Measurements from ENCODE around the gene MAP7D1.
"Not testable (repeated sequence)": the region's sequence is repeated elsewhere in the genome, so short reads cannot be mapped to it uniquely, and the experiment has no call there.

The MAP7D1 gene

GRCh38 chr1:36154765-36155407, 1.1 kb upstream of the MAP7D1 start:
- no peak for DNase-seq

DNA sequence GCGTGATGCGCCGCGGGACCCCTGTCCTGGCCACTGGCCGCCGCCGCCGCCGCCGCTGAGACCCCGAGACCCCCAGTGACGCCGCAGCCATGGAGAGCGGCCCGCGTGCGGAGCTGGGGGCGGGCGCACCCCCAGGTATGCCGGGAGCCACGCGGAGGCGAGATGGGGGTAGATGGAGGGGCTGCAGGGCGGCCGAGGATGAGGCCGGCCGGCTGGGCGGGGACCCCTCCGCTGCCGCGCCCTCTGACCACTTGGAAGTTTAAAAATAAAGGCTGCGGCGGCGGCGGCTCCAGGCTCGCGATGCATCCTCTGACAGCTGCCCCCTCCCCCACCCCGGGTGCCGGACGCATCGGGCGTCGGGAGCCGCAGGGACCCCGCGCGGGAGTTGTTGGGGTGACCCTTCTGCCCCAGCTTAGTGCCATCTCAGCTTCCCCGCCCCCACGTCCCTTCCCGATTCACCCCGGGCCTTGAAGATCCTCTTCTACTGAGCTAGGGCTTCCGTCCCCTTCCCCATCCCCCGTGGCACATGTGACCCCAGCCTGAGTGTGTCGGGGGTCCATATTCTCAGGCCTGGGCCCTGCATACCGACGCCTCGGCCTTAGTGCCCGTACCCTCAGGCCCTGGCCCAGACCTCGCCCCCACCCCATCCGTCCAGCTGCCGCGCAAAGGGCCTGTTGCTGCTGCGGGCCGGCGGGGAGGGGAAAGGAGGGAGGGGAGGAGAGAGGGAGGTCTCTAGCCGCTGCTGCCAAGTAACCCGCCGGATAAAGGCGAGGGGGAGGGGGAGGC, 562 bp downstream of the MAP7D1 start:
- DNase-seq: no peak

DNA sequence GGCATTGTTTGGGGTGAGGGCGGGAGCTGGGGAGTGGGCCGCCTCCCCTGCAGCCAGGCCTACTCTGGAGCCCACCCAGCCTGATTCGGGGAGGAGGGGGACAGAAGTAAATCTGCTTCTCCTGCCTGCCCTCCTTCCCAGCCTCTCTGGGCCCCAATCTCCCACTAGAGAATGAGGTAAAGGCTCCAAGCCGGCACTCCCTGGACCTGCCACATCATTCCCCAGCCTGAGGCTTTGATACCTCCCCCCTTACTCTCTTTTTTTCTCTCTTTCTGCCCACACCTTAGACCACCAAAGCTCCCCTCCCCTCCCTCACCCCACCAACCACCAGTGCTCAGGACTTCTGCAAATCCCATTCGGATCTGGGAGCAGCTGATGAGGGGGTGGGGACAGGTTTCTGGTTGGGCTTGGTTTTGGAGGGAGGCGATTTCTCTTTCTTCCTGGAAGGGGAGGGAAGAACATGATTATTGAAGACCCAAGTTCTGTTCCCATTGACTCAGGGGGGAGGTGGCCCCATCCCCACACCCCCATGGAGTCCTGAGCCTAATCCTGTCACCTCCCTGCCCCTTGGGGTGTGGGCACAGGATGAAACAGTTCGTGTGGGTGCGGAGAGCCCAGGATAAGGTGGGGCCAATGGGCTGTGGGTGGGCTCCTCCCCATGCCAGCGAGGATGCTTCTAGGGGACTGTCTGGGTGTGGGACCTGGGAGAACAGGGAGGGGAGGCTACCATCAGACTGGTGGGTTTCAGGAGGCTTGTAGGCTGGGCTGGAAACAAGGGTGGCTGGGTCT, 1.3 kb downstream of the MAP7D1 start:
- no peak for DNase-seq

DNA sequence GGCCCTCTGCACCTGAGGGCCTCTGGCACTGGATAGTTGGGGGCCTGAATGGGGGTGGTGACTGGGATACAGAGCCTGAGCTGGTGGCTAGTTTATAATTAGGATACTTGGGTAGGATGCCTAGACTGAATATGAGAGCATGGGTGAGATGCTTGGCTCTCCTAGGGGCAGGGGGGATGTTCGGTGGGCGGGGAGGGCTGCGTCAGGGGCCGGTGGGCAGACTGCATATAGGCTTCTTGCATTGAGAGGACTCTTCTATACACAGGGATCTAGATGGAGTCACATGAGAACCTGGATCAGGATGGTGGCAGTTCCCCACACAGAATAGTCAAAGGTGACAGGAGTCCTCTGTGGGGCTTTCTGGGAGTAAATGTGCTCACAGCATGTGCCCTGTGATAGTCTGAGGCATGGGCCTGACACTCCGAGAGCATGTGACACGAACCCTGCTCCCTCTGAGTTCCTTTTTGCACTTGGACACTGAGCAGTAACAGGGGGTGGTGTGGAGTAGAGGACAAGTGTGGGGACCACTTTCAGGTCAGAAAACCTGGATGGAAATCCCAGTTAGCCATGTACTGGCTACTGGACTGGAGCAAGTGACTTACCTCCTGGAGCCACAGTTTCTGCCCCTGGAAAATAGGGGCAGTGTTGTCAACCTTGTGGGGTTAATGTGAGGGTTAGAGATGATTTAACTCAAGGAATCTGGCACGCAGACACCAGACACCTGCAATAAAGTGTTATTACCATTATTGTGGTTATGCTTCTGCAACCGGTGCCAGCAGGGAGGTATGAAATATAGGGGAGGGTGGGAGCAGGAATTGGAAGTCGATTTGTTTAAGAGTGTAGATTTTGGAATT, 2.2 kb downstream of the MAP7D1 start:
- DNase-seq: no peak

DNA sequence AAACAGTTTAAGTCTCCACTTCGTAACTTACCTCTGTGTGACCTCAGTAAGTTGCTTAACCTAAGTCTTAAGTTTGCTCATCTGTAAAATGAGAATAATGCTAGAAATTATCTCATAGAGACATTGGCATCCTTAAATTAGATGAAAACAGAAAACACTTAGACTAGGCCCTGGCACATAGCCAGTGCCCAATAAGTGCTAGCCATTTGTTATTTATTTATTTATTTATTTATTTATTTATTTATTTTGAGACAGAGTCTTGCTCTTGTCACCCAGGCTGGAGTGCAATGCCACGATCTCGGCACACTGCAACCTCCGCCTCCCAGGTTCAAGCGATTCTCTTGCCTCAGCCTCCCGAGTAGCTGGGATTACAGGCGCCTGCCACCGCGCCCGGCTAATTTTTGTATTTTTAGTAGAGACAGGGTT, 2.9 kb downstream of the MAP7D1 start:
- DNase-seq: not testable (repeated sequence)

GRCh38 chr1:36159614-36160387, 3.8 kb downstream of the MAP7D1 start:
- no peak for DNase-seq

DNA sequence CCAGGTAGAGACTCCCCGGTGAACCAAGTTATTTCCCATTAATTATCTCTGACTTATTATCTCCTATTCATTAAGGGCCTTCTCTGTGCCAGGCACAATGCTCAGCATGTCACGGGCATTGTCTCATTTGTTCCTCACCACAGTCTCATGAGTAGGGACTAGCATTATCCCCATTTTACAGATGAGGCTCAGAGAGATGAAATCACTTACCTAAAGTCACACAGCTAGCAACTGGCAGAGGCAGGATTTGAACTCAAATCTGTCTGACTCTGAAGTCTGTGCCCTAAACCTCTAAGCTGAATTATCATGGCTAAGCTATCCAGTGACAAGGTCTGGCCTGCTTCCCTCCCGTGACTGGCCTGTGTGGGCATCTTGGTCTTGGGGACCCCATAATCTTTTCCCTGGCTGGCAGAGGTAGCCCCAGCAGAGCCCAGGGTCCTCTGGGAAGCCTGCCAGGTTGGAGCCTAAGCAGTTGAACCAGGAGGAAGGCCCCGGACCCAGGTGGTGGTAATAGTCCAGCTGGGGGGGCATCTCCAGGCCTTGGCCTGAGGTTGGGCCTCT, 4.5 kb downstream of the MAP7D1 start:
- no peak for DNase-seq

- DNase-seq: peak; percentile 65
Observed at GRCh38 chr1:36160949-36161485, 5.1 kb downstream of the MAP7D1 start.

DNA sequence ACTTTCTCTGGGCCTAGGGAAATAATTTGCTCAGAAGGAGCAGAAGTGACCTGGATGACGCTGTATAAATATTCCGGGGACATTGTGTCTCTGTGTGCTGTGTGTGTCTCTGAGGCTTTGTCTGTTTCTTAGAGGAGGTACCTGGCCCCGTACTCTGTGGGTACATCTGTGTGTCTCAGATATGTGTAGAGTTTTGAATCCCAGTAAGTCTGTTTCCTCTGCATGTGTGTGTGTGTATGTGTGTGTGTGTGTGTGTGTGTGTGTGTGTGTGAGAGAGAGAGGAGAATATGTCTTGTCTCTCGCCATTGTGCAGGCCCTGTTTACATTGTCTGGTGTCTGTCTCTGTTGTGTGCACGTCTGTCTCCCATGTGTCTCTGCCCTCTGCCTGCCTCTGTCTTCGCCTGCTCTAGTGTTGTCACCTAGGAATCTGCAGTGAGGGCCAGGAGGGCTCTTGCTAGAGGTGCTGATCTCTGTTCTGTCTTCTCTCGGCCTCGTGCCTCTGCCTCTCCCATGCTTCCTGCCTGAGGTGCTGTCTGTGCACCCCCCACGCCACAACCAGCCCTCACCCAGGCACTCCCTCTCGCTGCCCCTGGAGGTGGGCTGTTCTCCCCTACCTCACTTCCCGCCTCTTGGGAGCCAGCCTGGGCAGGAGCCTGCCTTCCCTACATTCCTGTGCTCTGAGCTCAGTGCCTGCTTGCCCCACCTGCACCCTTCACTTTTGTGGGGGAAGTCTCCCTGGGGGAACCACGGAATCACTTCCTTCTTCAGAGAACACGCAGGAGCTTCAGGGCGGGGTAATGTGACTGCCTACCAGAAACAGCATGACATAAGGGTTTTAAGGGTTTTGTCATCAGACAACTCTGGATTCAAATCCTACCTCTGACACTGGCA, 5.9 kb downstream of the MAP7D1 start:
- no peak for DNase-seq

- no peak for DNase-seq
Observed at GRCh38 chr1:36162680-36163239, 6.8 kb downstream of the MAP7D1 start.

DNA sequence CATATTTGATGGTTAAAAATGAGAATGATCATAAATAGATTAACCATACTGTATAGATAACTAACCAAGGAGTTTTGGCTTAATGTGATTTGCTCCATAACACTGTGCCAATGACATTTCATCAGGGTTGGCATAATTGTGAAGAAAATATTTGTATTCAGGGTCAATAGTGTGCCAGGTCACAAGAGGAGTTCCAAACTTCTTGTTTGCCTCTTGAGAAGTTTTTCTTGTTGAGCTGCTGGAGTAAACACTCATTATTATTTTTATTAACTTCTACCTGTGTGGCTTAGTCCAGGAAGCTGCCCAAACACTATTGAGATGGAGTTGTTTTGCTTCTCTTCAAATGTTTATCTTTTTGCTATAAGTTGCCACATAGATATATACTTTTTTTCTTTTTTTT, 7.5 kb downstream of the MAP7D1 start:
- no peak for DNase-seq

GRCh38 chr1:36164361-36164760, 8.4 kb downstream of the MAP7D1 start:
- no peak for DNase-seq

- DNase-seq: no peak
Observed at GRCh38 chr1:36165145-36165544, 9.2 kb downstream of the MAP7D1 start.

- no peak for DNase-seq
Observed at GRCh38 chr1:36166136-36166535, 10.2 kb downstream of the MAP7D1 start.

GRCh38 chr1:36166938-36167905, 11.3 kb downstream of the MAP7D1 start:
- DNase-seq: no peak

DNA sequence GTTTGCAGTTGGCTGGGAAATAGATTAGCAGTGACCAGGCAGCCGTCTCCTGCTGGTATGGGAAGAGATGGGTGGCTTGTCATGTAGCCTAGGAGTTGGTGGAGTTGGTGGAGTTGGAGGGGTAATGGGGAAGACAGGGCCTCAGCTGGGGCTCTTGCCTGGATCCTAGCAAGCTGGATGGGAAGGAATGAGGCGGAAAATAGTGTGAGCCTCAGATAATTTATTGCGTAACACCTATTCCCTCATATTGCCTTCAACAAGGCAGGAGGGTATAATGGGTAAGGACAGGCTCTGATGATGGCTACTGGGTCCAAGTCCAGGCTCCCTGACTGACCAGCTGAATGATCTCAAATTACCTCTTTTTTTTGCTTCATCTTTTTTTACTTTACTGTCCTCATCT, 12.6 kb downstream of the MAP7D1 start:
- DNase-seq: no peak

- DNase-seq: no peak
Observed at GRCh38 chr1:36170643-36171412, 14.9 kb downstream of the MAP7D1 start.
